ENCODE data around the gene ZNF460. TPM values are rescaled to one million over a fixed set of nuclear protein-coding genes. Genes with fewer than 3 reads are reported as not detected.

ZNF460 gene
- total and polyA plus RNA-seq, 2 of the 8 experiments (the other 6 are each of a cell fraction or from before 2014, with no cell fraction given) = 9.3 to 57.9 TPM

GRCh38 chr19:57282011-57282643 is 1.8 kb downstream of the ZNF460 start:
- Histone ChIP-seq H3K4me2 (ENCODE audit: insufficient read depth in 1 of 2, low read depth in 2 of 2, low read length in 2 of 2) (peak overlapping the region; percentile 50 to 62), H3K4ac (replicated peaks; ENCODE audit: insufficient read length, low read depth, low read length) (no peak overlapping the region), H2BK120ac (replicated peaks; ENCODE audit: low read depth, low read length) (no peak overlapping the region), H2BK5ac (ENCODE audit: low read depth, low read length) (no peak overlapping the region), H3K79me1 (ENCODE audit: low read depth, low read length) (peaks cover 9% of the 10 kb centered on the region), H3K56ac (replicated peaks; ENCODE audit: insufficient read length, low read depth, low read length) (no peak overlapping the region), H3K23ac (ENCODE audit: insufficient read length) (no peak overlapping the region), H3K9me3 (ENCODE audit: insufficient read depth in 2 of 2, low read depth in 1 of 2, low read length in 1 of 2) (no peaks in the 10 kb centered on the region), H3K4me3 (ENCODE audit: extremely low read depth in 1 of 4, insufficient read depth in 2 of 4, low read depth in 3 of 4, low read length in 4 of 4) (peak overlapping the region in 3 of 4 experiments; percentile 4 to 85 (median 22); a peak in 3 of 8 replicates), H3K79me2 (ENCODE audit: control insufficient read depth in 1 of 2, insufficient read depth in 2 of 2, low read length in 2 of 2) (peaks cover 26 to 66% of the 10 kb centered on the region in 2 experiments), H3K4me1 (replicated peaks in 1 of 4; ENCODE audit: control insufficient read depth in 3 of 4, insufficient read depth in 4 of 4, low read length in 3 of 4) (peaks cover 0 to 6% (median 2%) of the 10 kb centered on the region in 4 experiments; a peak in 4 of 7 replicates), H4K5ac (ENCODE audit: insufficient read length, low read depth, low read length) (no peak overlapping the region), H4K91ac (replicated peaks; ENCODE audit: insufficient read length, low read length) (no peak overlapping the region), H4K20me1 (replicated peaks in 1 of 2; ENCODE audit: control insufficient read depth in 1 of 2, insufficient read depth in 2 of 2, low read length in 2 of 2) (peaks cover 1 to 5% of the 10 kb centered on the region in 2 experiments), H2BK15ac (ENCODE audit: low read length) (no peak overlapping the region), H3K36me3 (ENCODE audit: control insufficient read depth in 2 of 4, insufficient read depth in 4 of 4, low read length in 3 of 4) (peaks cover 10 to 32% (median 25%) of the 10 kb centered on the region in 4 experiments), H2AK5ac (ENCODE audit: low read depth, low read length) (no peak overlapping the region), H3K27ac (ENCODE audit: low read depth, low read length) (no peak overlapping the region), H3K14ac (ENCODE audit: insufficient read length) (no peak overlapping the region), H4K8ac (ENCODE audit: extremely low read depth, insufficient read depth, low read length) (no peak overlapping the region), H3K18ac (ENCODE audit: extremely low read depth, low read length) (no peak overlapping the region), H2AFZ (ENCODE audit: low read length) (no peak overlapping the region), H3K9ac (replicated peaks in 1 of 4; ENCODE audit: extremely low read depth in 1 of 4, low read depth in 3 of 4, low read length in 3 of 4) (no peak overlapping the region; a peak in 3 of 7 replicates), H2BK12ac (ENCODE audit: low read depth, low read length) (no peak overlapping the region), H3K23me2 (ENCODE audit: low read depth, low read length) (peaks cover 6% of the 10 kb centered on the region), H3K27me3 (replicated peaks in 1 of 4; ENCODE audit: control insufficient read depth in 3 of 4, extremely low read depth in 1 of 4, insufficient read depth in 3 of 4, low read length in 3 of 4) (no peaks in the 10 kb centered on the region), H2BK20ac (ENCODE audit: low read length) (no peak overlapping the region)
- CTCF ChIA-PET (ENCODE audit: partially characterized antibody) = no interaction called here
- TF ChIP-seq POU5F1 (IDR thresholded peaks at IDR 0.05; ENCODE audit: low read depth, low read length) = no peak
- TF ChIP-seq RFX5 (IDR thresholded peaks at IDR 0.05; ENCODE audit: borderline replicate concordance, low read depth, low read length) = no peak
- TF ChIP-seq ZNF274 (IDR thresholded peaks at IDR 0.05; ENCODE audit: borderline replicate concordance, extremely low read depth, low read length) = no peak
- no peak for TF ChIP-seq CEBPB (IDR thresholded peaks at IDR 0.05; ENCODE audit: low read depth, low read length)
- TF ChIP-seq CTBP2 (IDR thresholded peaks at IDR 0.05; ENCODE audit: borderline replicate concordance, insufficient read depth, insufficient read length, low read length) = no peak
- no peak for TF ChIP-seq CHD1 (IDR thresholded peaks at IDR 0.05; ENCODE audit: low read depth, low read length)
- no peak for TF ChIP-seq BACH1 (IDR thresholded peaks at IDR 0.05; ENCODE audit: low read length)
- no peak for TF ChIP-seq SUZ12 (IDR thresholded peaks at IDR 0.05; ENCODE audit: low read length)
- TF ChIP-seq CREB1 (IDR thresholded peaks at IDR 0.05) = no peak
- TF ChIP-seq SIN3A (conservative IDR thresholded peaks at IDR 0.05 in 1 of 2, IDR thresholded peaks at IDR 0.05 in 1 of 2; ENCODE audit: low read depth in 1 of 2, low read length in 2 of 2) = no peak
- no peak for TF ChIP-seq CHD2 (IDR thresholded peaks at IDR 0.05; ENCODE audit: low read length)
- TF ChIP-seq NANOG (IDR thresholded peaks at IDR 0.05; ENCODE audit: insufficient read depth, low read depth, low read length, poor library complexity, severe bottlenecking) = no peak
- 83% methylated on average over 5 of the region's 5 CpGs; no CpG with 5 or more reads in 1 of the 2 experiments for WGBS, 2 experiments (ENCODE audit: extremely low coverage in 1 of 2, insufficient coverage in 1 of 2, insufficient read length in 1 of 2, insufficient replicate concordance in 2 of 2, low coverage in 1 of 2, low lambda C conversion rate in 2 of 2, missing lambda C conversion rate in 1 of 2)
- POLR2A ChIA-PET (ENCODE audit: partially characterized antibody) = interaction anchor here (0.8 to 1.4 kb wide), 4 partner anchors 8 to 42 kb away, joined by 3 to 6 read pairs (median 4); partner anchors contain the start of gene ZNF805
- no peak for FAIRE-seq
- no peak for DNase-seq (ENCODE audit: low read depth in 1 of 2, low spot score in 2 of 2)
